H1 (cell line): Measurements from ENCODE around the gene ZNRF2. TPM values are rescaled to one million over a fixed set of nuclear protein-coding genes. Genes with fewer than 3 reads are reported as not detected.

Experiments used
- CTCF ChIA-PET: fragments of 300-600 bp; sonication (Branson Sonifier 250); formaldehyde crosslinking; loops from one replicate; lab custom pipeline; 2021; ENCODE audit not compliant: partially characterized antibody; lab: Charles Lee
- POLR2A ChIA-PET: fragments of 300-600 bp; sonication (Branson Sonifier 250); formaldehyde crosslinking; loops from one replicate; lab custom pipeline; 2021; ENCODE audit warnings: inconsistent platforms; ENCODE audit not compliant: partially characterized antibody; lab: Charles Lee
- DNase-seq, 2 experiments: peaks; one replicate each; pipeline versions ENCODE4 v3.0.0 to v3.0.0-alpha.2; 2010 to 2022; ENCODE audit warnings: low spot score in 2 of 2, low read depth in 1 of 2, mixed read lengths in 1 of 2
- FAIRE-seq: peaks from 2 replicates; lab custom pipeline; 2011; peaks lifted over from hg19 to GRCh38; lab: Jason Lieb, UNC
- H2AFZ ChIP-seq: 2 replicates; pipeline ENCODE4 v1.8.1; 2012; ENCODE audit warnings: low read length, inconsistent platforms
- H2AK5ac ChIP-seq: 2 replicates; pipeline ENCODE4 v1.6.1; 2013; ENCODE audit warnings: low read depth, low read length
- H2BK120ac ChIP-seq: replicated peaks from 2 replicates; pipeline ENCODE3; 2013; ENCODE audit warnings: low read depth, low read length, inconsistent platforms
- H2BK12ac ChIP-seq: 2 replicates; pipeline ENCODE4 v1.6.1; 2013; ENCODE audit warnings: low read depth, low read length
- H2BK15ac ChIP-seq: 2 replicates; pipeline ENCODE4 v1.6.1; 2013; ENCODE audit warnings: low read length
- H2BK20ac ChIP-seq: 2 replicates; pipeline ENCODE4 v1.6.1; 2013; ENCODE audit warnings: low read length
- H2BK5ac ChIP-seq: 2 replicates; pipeline ENCODE4 v1.6.1; 2013; ENCODE audit warnings: low read depth, low read length
- H3K14ac ChIP-seq: 2 replicates; pipeline ENCODE4 v1.6.1; 2013; ENCODE audit warnings: inconsistent platforms; ENCODE audit not compliant: insufficient read length
- H3K18ac ChIP-seq: 2 replicates; pipeline ENCODE4 v1.6.1; 2013; ENCODE audit warnings: low read length; ENCODE audit errors: extremely low read depth
- H3K23ac ChIP-seq: 2 replicates; pipeline ENCODE4 v1.6.1; 2013; ENCODE audit warnings: inconsistent platforms; ENCODE audit not compliant: insufficient read length
- H3K23me2 ChIP-seq: 2 replicates; pipeline ENCODE4 v1.6.1; 2013; ENCODE audit warnings: low read depth, low read length
- H3K27ac ChIP-seq: 2 replicates; pipeline ENCODE4 v1.6.1; 2011; ENCODE audit warnings: low read depth, low read length, inconsistent platforms
- H3K27me3 ChIP-seq, 4 experiments: replicated peaks in 1 of 4; 1 replicate in 1 of 4; 2 replicates in 3 of 4; pipeline versions ENCODE4 v1.6.1 to v1.8.1; 2011 to 2013; ENCODE audit warnings: low read length in 3 of 4, mild to moderate bottlenecking in 3 of 4, inconsistent platforms in 2 of 4, mixed read lengths in 2 of 4, moderate library complexity in 1 of 4; ENCODE audit not compliant: control insufficient read depth in 3 of 4, insufficient read depth in 3 of 4; ENCODE audit errors: extremely low read depth in 1 of 4
- H3K36me3 ChIP-seq, 4 experiments: 2 replicates each; pipeline versions ENCODE4 v1.6.1 to v1.8.1; 2011 to 2013; ENCODE audit warnings: mild to moderate bottlenecking in 4 of 4, low read length in 3 of 4, moderate library complexity in 2 of 4, control low read depth in 1 of 4, inconsistent platforms in 1 of 4; ENCODE audit not compliant: insufficient read depth in 4 of 4, control insufficient read depth in 2 of 4
- H3K4ac ChIP-seq: replicated peaks from 2 replicates; pipeline ENCODE3; 2013; ENCODE audit warnings: low read length, low read depth, mixed read lengths, inconsistent platforms; ENCODE audit not compliant: insufficient read length
- H3K4me1 ChIP-seq, 4 experiments: replicated peaks in 1 of 4; 1 replicate in 1 of 4; 2 replicates in 3 of 4; pipeline versions ENCODE4 v1.6.1 to v1.8.1; 2011 to 2013; ENCODE audit warnings: low read length in 3 of 4, inconsistent platforms in 2 of 4, mixed read lengths in 1 of 4; ENCODE audit not compliant: insufficient read depth in 4 of 4, control insufficient read depth in 3 of 4
- H3K4me2 ChIP-seq, 2 experiments: 2 replicates each; pipeline versions ENCODE4 v1.6.1 to v1.8.1; 2011 to 2013; ENCODE audit warnings: low read depth in 2 of 2, low read length in 2 of 2, control low read depth in 1 of 2, inconsistent platforms in 1 of 2, mild to moderate bottlenecking in 1 of 2; ENCODE audit not compliant: insufficient read depth in 1 of 2
- H3K4me3 ChIP-seq, 4 experiments: fragments of 200-600, 300-600 bp in 1 of 4; sonication (generic), shearing (Covaris generic), sonication (Bioruptor Twin) in 1 of 4; 2 replicates each; pipeline versions ENCODE4 v1.5.1 to v1.8.1; 2011 to 2016; ENCODE audit warnings: low read length in 4 of 4, low read depth in 3 of 4, control low read depth in 2 of 4, inconsistent platforms in 2 of 4, mild to moderate bottlenecking in 2 of 4, mixed read lengths in 1 of 4, moderate library complexity in 1 of 4; ENCODE audit not compliant: insufficient read depth in 2 of 4; ENCODE audit errors: extremely low read depth in 1 of 4
- H3K56ac ChIP-seq: replicated peaks from 2 replicates; pipeline ENCODE3; 2013; ENCODE audit warnings: low read depth, mild to moderate bottlenecking, mixed read lengths, low read length, inconsistent platforms; ENCODE audit not compliant: insufficient read length
- H3K79me1 ChIP-seq: 2 replicates; pipeline ENCODE4 v1.6.1; 2013; ENCODE audit warnings: low read depth, low read length, control low read depth
- H3K79me2 ChIP-seq, 2 experiments: 2 replicates each; pipeline versions ENCODE4 v1.6.1 to v1.8.1; 2012 to 2013; ENCODE audit warnings: low read length in 2 of 2, mild to moderate bottlenecking in 2 of 2, inconsistent platforms in 1 of 2; ENCODE audit not compliant: insufficient read depth in 2 of 2, control insufficient read depth in 1 of 2
- H3K9ac ChIP-seq, 4 experiments: replicated peaks in 1 of 4; 1 replicate in 1 of 4; 2 replicates in 3 of 4; pipeline versions ENCODE4 v1.6.1 to v1.8.1; 2011 to 2013; ENCODE audit warnings: low read depth in 3 of 4, low read length in 3 of 4, control low read depth in 2 of 4, mild to moderate bottlenecking in 2 of 4, moderate library complexity in 2 of 4, inconsistent platforms in 1 of 4; ENCODE audit errors: extremely low read depth in 1 of 4
- H3K9me3 ChIP-seq, 2 experiments: 2 replicates each; pipeline versions ENCODE4 v1.6.1 to v1.8.1; 2012 to 2013; ENCODE audit warnings: mild to moderate bottlenecking in 2 of 2, moderate library complexity in 2 of 2, control low read depth in 1 of 2, inconsistent platforms in 1 of 2, low read depth in 1 of 2, low read length in 1 of 2, mixed read lengths in 1 of 2; ENCODE audit not compliant: insufficient read depth in 2 of 2
- H4K20me1 ChIP-seq, 2 experiments: replicated peaks in 1 of 2; 2 replicates each; pipeline versions ENCODE3 to v1.8.1; 2011 to 2013; ENCODE audit warnings: inconsistent platforms in 2 of 2, low read length in 2 of 2, mild to moderate bottlenecking in 1 of 2; ENCODE audit not compliant: insufficient read depth in 2 of 2, control insufficient read depth in 1 of 2
- H4K5ac ChIP-seq: 2 replicates; pipeline ENCODE4 v1.6.1; 2013; ENCODE audit warnings: low read length, low read depth, mixed read lengths, inconsistent platforms; ENCODE audit not compliant: insufficient read length
- H4K8ac ChIP-seq: 2 replicates; pipeline ENCODE4 v1.8.0; 2013; ENCODE audit warnings: mild to moderate bottlenecking, moderate library complexity, low read length, inconsistent platforms; ENCODE audit not compliant: insufficient read depth; ENCODE audit errors: extremely low read depth
- H4K91ac ChIP-seq: replicated peaks from 2 replicates; pipeline ENCODE3; 2013; ENCODE audit warnings: low read length, mixed read lengths, inconsistent platforms; ENCODE audit not compliant: insufficient read length
- BCL11A ChIP-seq, 2 experiments: IDR thresholded peaks; one replicate each; pipeline ENCODE4 v1.6.1; 2011; ENCODE audit warnings: low read depth in 2 of 2, low read length in 2 of 2, mild to moderate bottlenecking in 2 of 2
- BRCA1 ChIP-seq: IDR thresholded peaks from 2 replicates; pipeline ENCODE4 v1.6.1; 2012; ENCODE audit warnings: low read depth, low read length, improper control_type of control experiment
- EP300 ChIP-seq, 2 experiments: IDR thresholded peaks; 1 replicate in 1 of 2; 2 replicates in 1 of 2; pipeline ENCODE4 v1.6.1; 2011 to 2012; ENCODE audit warnings: low read depth in 2 of 2, low read length in 2 of 2, mild to moderate bottlenecking in 2 of 2, borderline replicate concordance in 1 of 2, inconsistent platforms in 1 of 2, moderate library complexity in 1 of 2
- SIN3A ChIP-seq, 2 experiments: IDR thresholded peaks in 1 of 2; conservative IDR thresholded peaks in 1 of 2; 2 replicates each; pipeline ENCODE4 v1.6.1; 2011 to 2012; ENCODE audit warnings: low read length in 2 of 2, improper control_type of control experiment in 1 of 2, low read depth in 1 of 2, mild to moderate bottlenecking in 1 of 2
- SIX5 ChIP-seq: IDR thresholded peaks from 2 replicates; pipeline ENCODE4 v1.6.1; 2011; ENCODE audit warnings: mild to moderate bottlenecking, low read depth, low read length
- WGBS, 2 experiments: shearing (Covaris generic) in 1 of 2; methylation state at CpG; one replicate each; pipeline versions ENCODE4 v1.1.6 to v1.1.7; 2013 to 2015; ENCODE audit warnings: low lambda C conversion rate in 2 of 2, mixed read lengths in 2 of 2, inconsistent platforms in 1 of 2, low coverage in 1 of 2, missing lambda C conversion rate in 1 of 2; ENCODE audit not compliant: insufficient replicate concordance in 2 of 2, insufficient coverage in 1 of 2, insufficient read length in 1 of 2; ENCODE audit errors: extremely low coverage in 1 of 2, missing lambda C conversion rate in 1 of 2; 5-methylcytosine and 5-hydroxymethylcytosine counted together
- polyA plus RNA-seq, 7 experiments: library from polyadenylated mRNA; depleted of rRNA in 3 of 7; stranded (reverse) in 5 of 7; unstranded in 2 of 7; fragments of >200 nt in 5 of 7; fragments of 200-250 nt in 2 of 7; gene quantifications; 1 replicate in 5 of 7; 2 replicates in 1 of 7; 4 replicates in 1 of 7; pipeline versions ENCODE4 v1.2.1 to v1.2.3, GENCODE V29; 2011 to 2013; ENCODE audit warnings: missing spikeins in 2 of 7, mixed read lengths in 2 of 7
- total RNA-seq: library from RNA; stranded (reverse); fragmentation: NEBNext Ultra II Directional; extraction: Animal tissue kit (Norgen Biotek cat#: 25700); gene quantifications from 2 replicates; pipeline ENCODE4 v1.2.1, GENCODE V29; 2021

Gene ZNRF2
- total and polyA plus RNA-seq, 2 of the 8 experiments (the other 6 are each of a cell fraction or from before 2014, with no cell fraction given) = 2.9 to 16.2 TPM

- POLR2A ChIA-PET = no interaction called here
- TF ChIP-seq SIN3A (conservative IDR thresholded peaks at IDR 0.05 in 1 of 2, IDR thresholded peaks at IDR 0.05 in 1 of 2; ENCODE audit: low read depth in 1 of 2, low read length in 2 of 2) (no peak), BRCA1 (no peak), SIX5 (no peak), EP300 (IDR thresholded peaks at IDR 0.05; ENCODE audit: borderline replicate concordance in 1 of 2, low read depth in 2 of 2, low read length in 2 of 2) (no peak), BCL11A (IDR thresholded peaks at IDR 0.05; ENCODE audit: low read depth in 2 of 2, low read length in 2 of 2) (no peak)
- Histone ChIP-seq H3K14ac (no peak overlapping the region), H3K23ac (no peak overlapping the region), H3K27ac (no peak overlapping the region), H3K23me2 (no peaks in the 10 kb centered on the region), H3K79me1 (peaks cover 2% of the 10 kb centered on the region; the same call in 1 of the 2 replicates), H3K4ac (no peak overlapping the region), H3K4me2 (no peak overlapping the region), H4K20me1 (peaks cover 2 to 5% of the 10 kb centered on the region in 2 experiments), H3K4me1 (peaks cover 0 to 10% (median 3%) of the 10 kb centered on the region in 4 experiments; a peak in 3 of 7 replicates), H2BK15ac (no peak overlapping the region), H3K27me3 (no peaks in the 10 kb centered on the region), H4K5ac (no peak overlapping the region), H2AFZ (no peak overlapping the region), H3K9me3 (no peaks in the 10 kb centered on the region), H4K8ac (no peak overlapping the region), H3K4me3 (no peak overlapping the region), H2BK120ac (no peak overlapping the region), H3K56ac (no peak overlapping the region), H3K36me3 (no peaks in the 10 kb centered on the region), H4K91ac (no peak overlapping the region), H3K9ac (no peak overlapping the region), H2AK5ac (no peak overlapping the region), H3K18ac (no peak overlapping the region), H2BK12ac (no peak overlapping the region), H2BK5ac (no peak overlapping the region), H2BK20ac (no peak overlapping the region), H3K79me2 (peaks cover 0 to 100% of the 10 kb centered on the region in 2 experiments; a peak in 3 of 4 replicates)
- no peak for DNase-seq
- no peak for FAIRE-seq
- CTCF ChIA-PET = interaction anchor here (1.4 kb wide), 1 partner anchor 33 kb away, joined by 4 read pairs; no protein-coding TSS in a partner anchor
- WGBS, 2 experiments = 92% methylated on average over 1 of the region's 1 CpG; no CpG with 5 or more reads in 1 of the 2 experiments
Observed at GRCh38 chr7:30309302-30309701, 24.9 kb downstream of the ZNRF2 start.
